Measurements from ENCODE around the gene BMP8B.

DNA sequence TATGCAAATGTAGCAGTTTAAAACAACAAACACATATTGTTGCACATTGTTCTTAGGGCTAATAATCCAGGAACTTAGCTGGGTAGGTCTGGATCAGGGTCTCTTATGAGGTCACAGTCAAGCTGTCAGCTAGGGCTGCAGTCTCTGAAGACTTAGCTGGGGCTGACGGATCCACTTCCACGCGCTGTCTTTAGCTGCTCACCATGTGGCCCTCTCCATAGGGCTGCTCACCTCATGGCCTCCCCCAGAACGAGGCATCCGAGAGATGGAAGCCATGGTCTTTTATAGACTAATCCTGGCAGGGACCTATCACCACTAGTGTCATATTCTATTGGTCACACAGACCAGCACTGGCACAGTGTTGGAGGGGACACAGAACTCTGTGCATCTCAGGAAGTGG is 8.8 kb downstream of the BMP8B start:
- TF ChIP-seq FOSL1 (IDR thresholded peaks at IDR 0.05; ENCODE audit: insufficient read depth, low read depth, low read length) (no peak), PHF8 (conservative IDR thresholded peaks at IDR 0.05; ENCODE audit: low read depth, low read length) (no peak), POLR2AphosphoS5 (IDR thresholded peaks at IDR 0.05; ENCODE audit: low read depth, low read length) (no peak), POLR2A (IDR thresholded peaks at IDR 0.05; ENCODE audit: control extremely low read depth in 1 of 2, low read depth in 2 of 2, low read length in 2 of 2) (no peak), JUN (IDR thresholded peaks at IDR 0.05; ENCODE audit: low read depth, low read length) (no peak), NRF1 (IDR thresholded peaks at IDR 0.05; ENCODE audit: low read depth, low read length) (no peak), CBX8 (IDR thresholded peaks at IDR 0.05; ENCODE audit: borderline replicate concordance, low read depth, low read length) (no peak)
- TF ChIP-seq, protein P1, sequence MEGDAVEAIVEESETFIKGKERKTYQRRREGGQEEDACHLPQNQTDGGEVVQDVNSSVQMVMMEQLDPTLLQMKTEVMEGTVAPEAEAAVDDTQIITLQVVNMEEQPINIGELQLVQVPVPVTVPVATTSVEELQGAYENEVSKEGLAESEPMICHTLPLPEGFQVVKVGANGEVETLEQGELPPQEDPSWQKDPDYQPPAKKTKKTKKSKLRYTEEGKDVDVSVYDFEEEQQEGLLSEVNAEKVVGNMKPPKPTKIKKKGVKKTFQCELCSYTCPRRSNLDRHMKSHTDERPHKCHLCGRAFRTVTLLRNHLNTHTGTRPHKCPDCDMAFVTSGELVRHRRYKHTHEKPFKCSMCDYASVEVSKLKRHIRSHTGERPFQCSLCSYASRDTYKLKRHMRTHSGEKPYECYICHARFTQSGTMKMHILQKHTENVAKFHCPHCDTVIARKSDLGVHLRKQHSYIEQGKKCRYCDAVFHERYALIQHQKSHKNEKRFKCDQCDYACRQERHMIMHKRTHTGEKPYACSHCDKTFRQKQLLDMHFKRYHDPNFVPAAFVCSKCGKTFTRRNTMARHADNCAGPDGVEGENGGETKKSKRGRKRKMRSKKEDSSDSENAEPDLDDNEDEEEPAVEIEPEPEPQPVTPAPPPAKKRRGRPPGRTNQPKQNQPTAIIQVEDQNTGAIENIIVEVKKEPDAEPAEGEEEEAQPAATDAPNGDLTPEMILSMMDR (IDR thresholded peaks at IDR 0.05; ENCODE audit: control extremely low read depth in 1 of 3, insufficient read depth in 1 of 3, low read depth in 1 of 3, low read length in 3 of 3): no peak
